LoVo (cell line): ENCODE measurements around the gene ADARB1.

Experiments used
- DNase-seq: peaks from one replicate; pipeline ENCODE4 v3.0.0-alpha.2; 2016; ENCODE audit warnings: low spot score

The ADARB1 gene

GRCh38 chr21:45152265-45152746 is 77.9 kb downstream of the ADARB1 start:
- DNase-seq = no peak

- DNase-seq = no peak
Measured at GRCh38 chr21:45153358-45154318, 79.3 kb downstream of the ADARB1 start.

- no peak for DNase-seq
Measured at GRCh38 chr21:45154511-45155508, 80.4 kb downstream of the ADARB1 start.

- DNase-seq = no peak
Measured at GRCh38 chr21:45155910-45156309, 81.5 kb downstream of the ADARB1 start.

- no peak for DNase-seq
Measured at GRCh38 chr21:45156459-45156858, 82.1 kb downstream of the ADARB1 start.

GRCh38 chr21:45157932-45158331 is 83.6 kb downstream of the ADARB1 start:
- no peak for DNase-seq

GRCh38 chr21:45158491-45159423 is 84.4 kb downstream of the ADARB1 start:
- no peak for DNase-seq

- no peak for DNase-seq
Measured at GRCh38 chr21:45160198-45160597, 85.8 kb downstream of the ADARB1 start.

- DNase-seq = no peak
Measured at GRCh38 chr21:45161038-45161945, 86.9 kb downstream of the ADARB1 start.

- DNase-seq = no peak
Measured at GRCh38 chr21:45162115-45162514, 87.7 kb downstream of the ADARB1 start.

- DNase-seq = no peak
Measured at GRCh38 chr21:45162809-45163208, 88.4 kb downstream of the ADARB1 start.

GRCh38 chr21:45163413-45164123 is 89.2 kb downstream of the ADARB1 start:
- DNase-seq = no peak

- DNase-seq = no peak
Measured at GRCh38 chr21:45164124-45164511, 89.7 kb downstream of the ADARB1 start.

- no peak for DNase-seq
Measured at GRCh38 chr21:45164838-45165237, 90.5 kb downstream of the ADARB1 start.

GRCh38 chr21:45166931-45167330 is 92.6 kb downstream of the ADARB1 start:
- DNase-seq = no peak

- no peak for DNase-seq
Measured at GRCh38 chr21:45167796-45168222, 93.4 kb downstream of the ADARB1 start.

- DNase-seq = no peak
Measured at GRCh38 chr21:45168522-45168921, 94.1 kb downstream of the ADARB1 start.

GRCh38 chr21:45169001-45169400 is 94.6 kb downstream of the ADARB1 start:
- DNase-seq = no peak

- no peak for DNase-seq
Measured at GRCh38 chr21:45169682-45170081, 95.3 kb downstream of the ADARB1 start.

- no peak for DNase-seq
Measured at GRCh38 chr21:45170987-45171386, 96.6 kb downstream of the ADARB1 start.
